CD4-positive, alpha-beta T cell treated with Interleukin-4 for 1 hour (primary cell): ENCODE measurements around the gene RNASE7.
A peak's percentile ranks its signal among the peaks of the same experiment; 100 is the strongest.
"Not testable (repeated sequence)": the region's sequence is repeated elsewhere in the genome, so short reads cannot be mapped to it uniquely, and the experiment has no call there.

ENCODE experiments used
- DNase-seq, 2 donors: peaks; one replicate each; pipeline ENCODE4 v3.0.0-alpha.2; 2020 to 2022

The RNASE7 gene

DNA sequence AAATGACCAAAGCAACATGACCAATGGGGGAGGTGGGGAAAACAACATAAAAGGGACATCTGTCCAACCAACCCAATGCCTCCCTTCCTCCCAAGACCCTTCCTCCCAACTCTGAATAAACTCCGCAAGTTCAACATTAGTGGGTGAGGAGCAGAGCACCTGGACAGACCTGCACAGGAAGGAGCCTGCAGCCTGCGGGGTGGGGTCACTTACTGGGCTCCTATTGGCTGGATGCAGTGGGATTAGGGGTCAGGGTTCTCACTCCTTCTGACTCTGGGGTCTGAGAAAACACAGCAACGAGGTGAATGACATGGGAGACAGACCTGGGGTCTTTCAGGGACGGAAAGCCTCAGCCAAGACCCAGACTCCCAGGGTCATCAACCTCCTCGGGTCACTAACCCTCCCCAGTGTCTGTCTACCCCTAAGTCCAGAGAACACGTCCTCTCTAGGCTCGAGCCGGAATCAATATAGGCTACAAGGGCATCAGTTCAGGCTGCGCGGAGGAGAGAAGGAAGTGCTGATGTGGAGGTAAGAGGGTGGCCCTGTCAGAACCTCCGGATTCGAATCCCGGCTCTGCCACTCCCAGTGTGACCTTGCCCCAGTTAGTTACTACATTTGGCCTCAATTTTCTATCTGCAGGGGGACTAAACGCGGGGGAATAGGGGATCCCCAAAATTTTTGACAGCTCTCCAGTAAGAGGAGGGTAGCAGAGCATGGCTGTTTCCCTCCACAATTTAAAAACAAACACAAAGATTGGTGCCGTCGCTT lies 18.2 kb upstream of the RNASE7 start:
- DNase-seq = peak in 1 of 2 donors; percentile 15

DNA sequence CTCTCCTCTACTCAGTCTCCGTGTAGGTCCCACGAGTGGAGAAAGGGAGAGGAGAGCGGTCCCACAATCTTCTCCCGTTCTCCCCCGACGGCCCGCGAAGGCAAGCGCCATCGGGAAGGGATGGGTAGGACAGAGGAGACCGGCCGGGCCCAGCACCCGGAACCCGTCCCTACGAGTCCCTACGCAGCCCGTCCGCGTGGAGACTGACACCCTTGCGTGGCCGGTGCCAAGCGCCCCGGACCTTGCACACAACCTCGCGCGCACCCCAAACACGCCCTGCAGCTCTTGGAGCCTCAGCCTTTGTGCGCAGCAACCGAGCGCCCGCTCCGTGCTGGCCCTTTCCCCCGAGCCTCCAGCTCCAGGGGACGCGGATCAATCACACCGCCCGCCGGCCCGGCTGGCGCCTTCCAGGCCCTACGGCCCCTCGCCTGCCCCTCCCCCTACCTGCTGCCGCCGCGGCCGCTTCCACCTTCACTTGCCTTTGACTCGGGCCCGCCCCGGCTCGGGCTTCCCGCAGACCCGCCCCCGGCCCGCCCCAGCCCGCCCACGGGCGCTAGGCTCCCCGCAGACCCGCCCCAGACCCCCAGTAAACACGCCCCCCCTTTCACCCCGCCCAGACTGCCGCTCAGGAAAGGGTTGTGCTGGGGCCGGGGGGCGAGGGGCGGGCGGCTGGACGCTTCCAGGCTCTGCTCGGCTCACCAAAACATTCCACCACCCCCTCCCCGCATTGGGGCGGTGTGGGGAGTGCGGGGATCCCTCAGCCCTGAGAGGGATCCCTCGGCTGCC lies 17.4 kb upstream of the RNASE7 start, which contains the start of gene NDRG2:
NDRG2 (minus strand) TSS at position 477 of the 786 bp plus-strand sequence. CDS start 1,746 bp downstream, outside the sequence.
- DNase-seq = peak; percentile 81 to 84

DNA sequence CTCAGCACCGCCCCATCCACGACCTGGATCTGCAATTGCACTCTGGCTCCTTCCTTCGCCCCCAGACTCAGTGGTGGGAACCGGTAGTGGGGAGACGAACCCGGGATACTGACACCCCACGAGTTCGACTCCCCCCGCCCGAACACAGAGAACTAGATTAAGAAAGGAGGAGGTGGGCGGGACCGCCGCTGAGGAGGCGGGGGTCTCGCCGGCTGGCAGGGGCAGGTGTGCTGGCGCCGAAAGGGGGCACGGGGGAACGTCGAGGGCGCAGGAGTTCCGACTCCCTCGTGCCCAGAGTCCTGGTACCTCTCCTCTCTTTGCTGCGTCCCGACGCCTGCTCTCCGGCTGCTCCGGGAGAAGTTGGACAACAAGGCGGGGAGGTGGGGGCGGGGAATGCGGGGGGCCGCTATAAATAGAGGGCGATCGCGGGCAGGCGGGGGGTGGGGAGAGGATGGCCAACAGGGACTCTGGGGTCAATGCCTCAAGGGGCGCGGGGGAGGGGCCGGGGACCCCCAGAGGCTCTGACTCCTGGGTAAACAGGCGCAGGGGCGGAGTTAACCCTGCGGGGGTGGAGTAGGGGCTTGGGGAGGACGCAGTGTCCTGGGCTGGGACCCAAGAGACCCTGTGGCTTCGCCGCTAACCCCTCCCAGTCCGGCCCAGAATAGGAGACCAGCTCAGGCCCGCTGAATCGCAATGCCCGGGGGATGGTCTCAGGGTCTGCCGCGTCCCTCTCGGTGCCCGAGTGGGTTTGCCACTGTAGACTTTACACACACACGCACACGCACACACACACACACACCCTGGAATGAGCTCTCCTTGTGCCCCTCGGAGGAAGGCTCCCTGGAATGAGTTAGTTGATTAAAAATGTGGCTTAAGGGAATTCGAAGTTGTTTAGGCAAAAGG lies 16.5 kb upstream of the RNASE7 start:
- no peak for DNase-seq

- no peak for DNase-seq
Measured at GRCh38 chr14:21026274-21026987, 15.7 kb upstream of the RNASE7 start.

- DNase-seq = no peak
Measured at GRCh38 chr14:21026988-21027315, 15.2 kb upstream of the RNASE7 start.

DNA sequence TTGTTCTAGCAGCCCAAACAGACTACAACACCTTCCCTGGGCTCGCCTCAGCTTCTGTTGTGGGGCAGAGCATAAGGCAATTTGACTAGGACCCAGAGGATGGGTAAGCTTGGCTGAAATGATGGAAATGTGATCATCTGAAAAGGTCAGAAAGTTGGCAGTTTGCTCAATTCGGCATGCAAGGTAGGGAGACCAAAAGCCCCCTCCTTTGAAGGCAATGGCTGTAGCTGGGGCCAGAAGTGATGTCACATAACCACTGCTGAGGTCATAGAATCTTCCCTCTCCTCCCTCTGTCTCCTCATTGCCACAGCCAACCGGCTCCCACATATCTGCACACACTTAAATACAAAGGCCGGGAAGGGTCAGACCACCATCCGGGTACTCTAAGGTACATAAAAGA lies 12.2 kb upstream of the RNASE7 start, which contains the start of gene TPPP2:
TPPP2 (plus strand) TSS at position 301 of the 400 bp plus-strand sequence. CDS start 365 bp downstream, outside the sequence.
- DNase-seq = no peak

DNA sequence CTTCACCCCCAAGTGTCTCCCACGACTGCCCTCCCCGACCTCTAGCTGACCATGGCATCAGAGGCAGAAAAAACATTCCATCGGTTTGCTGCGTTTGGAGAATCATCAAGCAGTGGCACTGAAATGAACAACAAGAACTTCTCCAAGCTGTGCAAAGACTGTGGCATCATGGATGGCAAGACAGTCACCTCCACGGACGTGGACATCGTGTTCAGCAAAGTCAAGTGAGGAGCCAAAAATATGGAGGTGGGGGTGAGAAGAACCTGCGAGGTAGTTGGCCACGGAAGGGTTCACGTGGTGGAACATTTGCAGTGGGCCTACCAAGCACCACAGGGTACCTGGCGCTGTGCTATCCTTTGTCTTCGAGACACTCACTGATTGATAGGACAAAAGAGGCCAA lies 11.6 kb upstream of the RNASE7 start:
- no peak for DNase-seq

DNA sequence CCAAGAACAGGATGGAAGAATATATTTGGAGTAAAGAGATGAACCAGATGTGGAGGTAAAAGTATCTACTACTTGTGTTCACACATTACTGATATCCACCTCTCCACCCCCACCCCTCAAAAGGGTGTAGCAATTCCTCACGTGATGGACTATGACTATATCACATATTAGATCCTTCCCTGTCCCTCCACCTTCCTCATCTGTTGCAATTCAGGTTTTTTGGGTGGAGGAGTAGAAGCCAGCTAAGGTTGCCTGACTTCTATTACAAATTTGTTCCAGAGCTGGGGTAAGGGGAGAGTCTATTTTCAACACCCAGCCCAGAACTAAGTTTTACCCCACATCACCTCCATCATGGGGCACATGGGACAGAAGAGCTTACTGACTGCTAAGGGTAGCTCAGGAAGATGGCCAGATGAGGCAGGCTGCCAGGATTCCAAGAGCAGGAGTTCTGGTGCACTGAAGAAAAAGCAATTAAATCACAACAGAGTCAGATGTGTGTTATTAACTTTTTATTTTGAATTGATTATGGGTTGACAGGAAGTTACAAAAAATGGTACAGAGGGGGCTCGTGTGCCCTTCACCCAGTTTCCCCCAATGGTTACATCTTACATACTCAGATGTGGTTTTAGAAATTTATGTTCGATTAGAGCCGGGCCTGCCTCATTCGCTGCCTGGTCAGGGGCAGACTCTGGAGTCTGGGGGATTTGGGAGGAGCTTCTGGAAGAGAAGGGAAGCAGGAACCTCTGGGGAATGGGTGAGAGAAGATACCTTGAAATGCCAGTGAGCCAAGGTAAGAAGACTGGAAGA lies 9.6 kb upstream of the RNASE7 start:
- no peak for DNase-seq

DNA sequence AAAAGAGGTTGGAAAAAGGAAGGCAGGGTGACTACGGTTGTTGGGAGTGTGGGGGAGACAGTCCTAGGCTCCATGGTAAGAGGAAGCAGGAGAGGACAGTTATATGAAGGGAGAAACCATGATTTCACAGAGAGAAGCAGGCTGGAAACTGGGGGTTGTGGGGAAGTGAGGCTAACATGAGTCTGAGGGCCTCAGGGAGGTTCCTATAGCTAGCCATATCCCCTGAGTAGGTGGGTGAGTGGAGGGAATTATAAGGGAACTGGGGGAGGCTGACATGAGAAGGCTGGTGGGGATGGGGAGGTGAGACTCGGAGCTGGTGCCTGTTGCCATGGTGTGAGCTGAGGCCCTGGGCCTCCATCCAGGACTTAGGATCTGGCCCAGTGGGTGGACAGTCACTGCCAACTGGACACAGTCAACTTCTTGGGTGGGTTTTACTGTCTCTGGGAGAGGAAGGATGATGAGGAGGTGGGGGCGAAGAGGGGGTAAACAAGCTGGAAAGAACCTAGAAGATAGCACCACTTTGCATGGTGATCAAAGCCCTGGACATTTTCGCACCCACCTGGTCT lies 8.9 kb upstream of the RNASE7 start:
- no peak for DNase-seq

GRCh38 chr14:21034707-21035106 lies 7.5 kb upstream of the RNASE7 start, which contains the start of gene RNASE13:
TSS of gene RNASE13 (minus strand) at chr14:21034807. CDS start at chr14:21034288, 519 bp downstream.
- DNase-seq = no peak

DNA sequence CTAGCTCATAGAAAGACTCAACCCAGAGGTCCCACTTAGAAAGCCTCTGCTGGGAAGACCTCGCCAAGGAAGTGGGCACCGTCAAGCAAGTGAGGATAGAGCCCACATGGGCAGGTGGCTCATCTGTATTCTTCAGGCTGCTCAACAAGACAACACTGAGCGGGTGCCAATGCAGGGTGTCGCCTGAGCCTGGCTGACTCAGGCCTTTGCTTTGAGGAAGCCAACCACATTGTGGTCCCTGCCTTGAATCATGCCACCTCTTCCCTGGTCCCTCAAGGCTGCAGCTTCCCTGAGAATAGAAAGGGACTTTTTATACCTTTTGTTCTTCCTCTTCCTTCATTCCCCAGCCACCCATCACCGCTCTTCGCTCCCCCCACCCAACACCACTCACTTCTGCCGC lies 5.4 kb upstream of the RNASE7 start:
- DNase-seq = peak in 1 of 2 donors; percentile 20

GRCh38 chr14:21037156-21037555 lies 5.0 kb upstream of the RNASE7 start:
- no peak for DNase-seq

DNA sequence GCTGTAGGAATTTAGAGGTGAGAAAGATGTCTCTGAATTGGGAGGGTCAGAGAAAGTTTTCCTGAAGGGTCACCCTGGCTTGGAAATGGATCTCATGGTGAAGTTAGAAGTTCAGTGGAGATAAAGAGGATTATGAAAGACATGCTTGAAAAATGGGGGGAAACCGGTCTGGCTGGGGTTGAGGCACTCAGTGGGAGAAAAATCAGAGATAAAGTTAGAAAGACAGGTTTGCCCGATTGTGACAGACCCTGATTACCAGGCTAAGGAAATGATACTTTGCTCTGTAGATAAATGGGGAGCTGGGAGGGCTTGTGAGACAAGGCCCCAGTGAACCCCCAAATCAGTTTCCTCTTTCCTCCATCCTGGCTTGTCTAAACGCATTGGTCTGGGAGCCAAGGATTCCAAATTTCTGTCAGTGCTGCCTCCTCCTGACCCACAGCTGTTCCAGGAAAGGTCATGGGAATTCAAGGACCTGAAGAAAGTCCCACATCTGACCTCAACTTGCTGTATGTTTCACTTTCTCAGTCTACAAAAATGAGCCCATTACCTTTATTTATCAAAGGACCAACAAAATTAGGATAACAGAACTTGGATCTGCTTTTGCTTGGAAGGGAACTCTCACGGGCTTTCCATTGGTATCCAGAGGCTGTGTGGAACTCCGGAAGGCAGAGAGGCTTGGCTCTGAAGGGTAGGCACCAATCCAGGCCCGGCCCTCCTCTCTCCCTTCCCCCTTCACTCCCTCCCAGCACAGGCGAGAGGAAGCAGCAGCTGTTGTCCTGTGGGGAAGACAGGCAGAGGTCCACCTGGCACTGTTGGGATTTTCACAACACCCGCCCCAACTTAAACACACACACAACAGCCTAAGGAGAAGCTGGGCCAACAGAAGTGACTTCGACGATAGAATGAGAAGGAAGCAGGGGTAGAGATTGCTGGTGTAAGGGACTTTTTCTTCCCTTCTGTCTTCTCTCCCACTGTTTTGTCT lies 3.4 kb upstream of the RNASE7 start:
- no peak for DNase-seq

GRCh38 chr14:21039585-21040369 lies 2.4 kb upstream of the RNASE7 start:
- peak; percentile 21 to 59 for DNase-seq

- no peak for DNase-seq
Measured at GRCh38 chr14:21040370-21040925, 1.7 kb upstream of the RNASE7 start.

DNA sequence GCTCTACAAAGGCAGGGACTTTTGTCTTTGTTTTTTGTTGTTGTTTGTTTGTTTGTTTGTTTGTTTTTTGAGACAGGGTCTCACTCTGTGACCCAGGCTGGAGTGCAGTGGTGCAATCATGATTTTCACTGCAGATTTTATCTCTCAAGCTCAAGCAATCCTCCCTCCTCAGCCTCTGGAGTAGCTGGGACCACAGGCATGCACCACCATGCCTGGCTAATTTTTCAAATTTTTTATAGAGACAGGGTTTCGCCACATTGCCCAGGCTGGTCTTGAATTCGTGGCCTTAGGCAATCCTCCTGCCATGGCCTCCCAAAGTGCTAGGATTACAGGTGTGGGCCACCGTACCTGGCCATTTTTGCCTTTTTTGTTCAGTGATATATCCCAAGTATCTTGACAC lies 1.2 kb upstream of the RNASE7 start:
- not testable (repeated sequence) for DNase-seq

- DNase-seq = no peak
Measured at GRCh38 chr14:21042918-21043317, 756 bp downstream of the RNASE7 start.

- no peak for DNase-seq
Measured at GRCh38 chr14:21043387-21043973, 1.3 kb downstream of the RNASE7 start.
